Kidney (tissue), 14 donors: ENCODE results near the gene NREP. TPM values are rescaled to one million over a fixed set of nuclear protein-coding genes. Genes with fewer than 3 reads are reported as not detected.

Source experiments
- DNase-seq, 5 donors: peaks; one replicate each; pipeline ENCODE4 v3.0.0-alpha.2; 2013 to 2020
- FAIRE-seq: peaks from 2 replicates; lab custom pipeline; 2012; peaks lifted over from hg19 to GRCh38; lab: Jason Lieb, UNC
- H3K27ac ChIP-seq, 2 donors: one replicate each; pipeline ENCODE4 v1.7.0; 2013; ENCODE audit warnings: low read depth in 2 of 2, low read length in 2 of 2, inconsistent platforms in 1 of 2
- H3K27me3 ChIP-seq: one replicate; pipeline ENCODE4 v1.7.1; 2013; ENCODE audit warnings: low read length, inconsistent platforms; ENCODE audit not compliant: control insufficient read depth, insufficient read depth
- H3K36me3 ChIP-seq, 3 donors: one replicate each; pipeline versions ENCODE4 v1.7.0 to v1.7.1; 2013; ENCODE audit warnings: low read length in 3 of 3, control low read depth in 1 of 3, inconsistent platforms in 1 of 3; ENCODE audit not compliant: insufficient read depth in 3 of 3, control insufficient read depth in 2 of 3
- H3K4me1 ChIP-seq, 3 donors: one replicate each; pipeline versions ENCODE4 v1.7.0 to v1.7.1; 2013; ENCODE audit warnings: low read length in 3 of 3, inconsistent platforms in 1 of 3, low read depth in 1 of 3; ENCODE audit not compliant: control insufficient read depth in 2 of 3, insufficient read depth in 2 of 3
- H3K4me3 ChIP-seq, 3 donors: one replicate each; pipeline versions ENCODE4 v1.7.0 to v1.8.1; 2013; ENCODE audit warnings: low read length in 3 of 3, control low read depth in 1 of 3, inconsistent platforms in 1 of 3
- H3K9ac ChIP-seq, 3 donors: one replicate each; pipeline versions ENCODE4 v1.7.0 to v1.7.1; 2013; ENCODE audit warnings: low read length in 3 of 3, control low read depth in 1 of 3, inconsistent platforms in 1 of 3
- H3K9me3 ChIP-seq, 3 donors: one replicate each; pipeline versions ENCODE4 v1.7.0 to v1.7.1; 2013; ENCODE audit warnings: low read length in 3 of 3, control low read depth in 1 of 3, inconsistent platforms in 1 of 3; ENCODE audit not compliant: control insufficient read depth in 2 of 3, insufficient read depth in 1 of 3
- CTCF ChIP-seq: IDR thresholded peaks from 3 replicates; pipeline ENCODE4 v1.5.1; 2012; ENCODE audit warnings: mild to moderate bottlenecking, moderate library complexity, borderline replicate concordance; ENCODE audit not compliant: insufficient read depth; ENCODE audit errors: extremely low read depth
- intact Hi-C: fragments of 100-400 bp; cut with DNase I; formaldehyde crosslinking; loops from one replicate; pipeline ENCODE4 v1.11.1; 2022
- polyA plus RNA-seq: library from polyadenylated mRNA; stranded (reverse); fragments of 350-450 nt; fragmentation: Illumina TruSeq; extraction: RNeasy Lipid Tissue Mini Kit (QIAGEN cat#74804); gene quantifications from one replicate; pipeline ENCODE4 v1.2.3, GENCODE V29; 2014; ENCODE audit warnings: low read depth, low replicate concordance; ENCODE audit not compliant: insufficient read depth
- total RNA-seq: library from RNA; stranded (reverse); fragmentation: NEBNext Ultra II Directional; extraction: Animal tissue kit (Norgen Biotek cat#: 25700); gene quantifications from one replicate; pipeline ENCODE4 v1.2.1, GENCODE V29; 2021
- donor health status: control.
- donor health status: control.
- donor health status: control.
- donor health status: control.
- donor health status: control.
- donor health status: DM: yes; HTN: yes; CAD: no.
- donor health status: Normal renal cell carcinoma (clear cell type).

Gene NREP
- total and polyA plus RNA-seq, 2 donors from 2014 or later: 20.9 to 37.0 TPM

GRCh38 chr5:111681414-111682120, 75.4 kb downstream of the NREP start:
- FAIRE-seq (no peak), DNase-seq (peak in 2 of 5 donors; percentile 27 to 73)
- peak overlapping the region in 1 of 3 donors; percentile 2 for H3K9ac ChIP-seq
- H3K27ac ChIP-seq: peak overlapping the region; percentile 45 to 79
- H3K4me3 ChIP-seq: peak overlapping the region in 2 of 3 donors; percentile 26 to 28
- peaks cover 4 to 23% (median 11%) of the 10 kb centered on the region in 3 donors for H3K4me1 ChIP-seq
- H3K27me3 ChIP-seq: no peaks in the 10 kb centered on the region
- no peaks in the 10 kb centered on the region for H3K9me3 ChIP-seq
- TF ChIP-seq CTCF: no peak
- intact Hi-C loops: no loop called here
- no peaks in the 10 kb centered on the region for H3K36me3 ChIP-seq

GRCh38 chr5:111680737-111681413, 76.1 kb downstream of the NREP start:
- H3K4me3 ChIP-seq: peak overlapping the region in 1 of 3 donors; percentile 27
- FAIRE-seq (peak; percentile 77), DNase-seq (peak in 4 of 5 donors; percentile 50 to 96 (median 82))
- intact Hi-C loops: no loop called here
- H3K27ac ChIP-seq: peak overlapping the region; percentile 45 to 79
- H3K27me3 ChIP-seq: no peaks in the 10 kb centered on the region
- H3K9me3 ChIP-seq: no peaks in the 10 kb centered on the region
- H3K36me3 ChIP-seq: no peaks in the 10 kb centered on the region
- H3K9ac ChIP-seq: peak overlapping the region in 1 of 3 donors; percentile 2
- H3K4me1 ChIP-seq: peaks cover 4 to 23% (median 11%) of the 10 kb centered on the region in 3 donors
- no peak for TF ChIP-seq CTCF

- no peaks in the 10 kb centered on the region for H3K27me3 ChIP-seq
- FAIRE-seq (no peak), DNase-seq (no peak)
- H3K36me3 ChIP-seq: no peaks in the 10 kb centered on the region
- no peak overlapping the region for H3K9ac ChIP-seq
- H3K4me3 ChIP-seq: no peak overlapping the region
- peaks cover 4 to 23% (median 11%) of the 10 kb centered on the region in 3 donors for H3K4me1 ChIP-seq
- no peak overlapping the region for H3K27ac ChIP-seq
- TF ChIP-seq CTCF: no peak
- intact Hi-C loops: no loop called here
- H3K9me3 ChIP-seq: no peaks in the 10 kb centered on the region
These were observed 77.4 kb downstream of the NREP start for GRCh38 chr5:111679611-111680010.

Other genes with a start within 250 kb of the NREP start
- gene STARD4, start 244.7 kb downstream of the NREP start, total RNA-seq: 12.6 TPM
- gene STARD4, start 244.7 kb downstream of the NREP start, polyA plus RNA-seq: 10.4 TPM